ENCODE measurements around the gene UBAP2L. TPM values are rescaled to one million over a fixed set of nuclear protein-coding genes. Genes with fewer than 3 reads are reported as not detected.

Gene UBAP2L
- total RNA-seq, 3 donors from 2014 or later = 92.7 to 119 (median 99.3) TPM

DNA sequence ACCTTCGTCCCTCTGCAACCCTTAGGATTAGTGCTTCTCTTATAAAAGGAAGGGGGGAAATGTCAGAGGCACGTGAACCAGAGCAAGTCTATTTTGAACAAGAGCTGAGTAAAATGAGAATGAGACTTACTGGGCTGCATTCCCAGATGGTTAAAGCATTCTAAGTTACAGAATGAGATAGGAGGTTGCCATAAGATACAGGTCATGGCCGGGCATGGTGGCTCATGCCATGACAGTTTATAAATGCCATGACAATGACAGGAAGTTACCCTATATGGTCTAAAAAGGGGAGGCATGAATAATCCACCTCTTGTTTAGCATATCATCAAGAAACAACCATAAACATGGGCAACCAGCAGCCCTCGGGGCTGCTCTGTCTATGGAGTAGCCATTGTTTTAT, 97.6 kb downstream of the UBAP2L start:
- ATAC-seq (no peak), DNase-seq (no peak)
- intact Hi-C loops (cut with DNase I, micrococcal nuclease) = no loop called here
- Histone ChIP-seq H3K9me3 (peaks cover 7% of the 10 kb centered on the region), H3K36me3 (ENCODE audit: low read depth) (no peaks in the 10 kb centered on the region), H3K4me3 (no peak overlapping the region), H3K4me1 (ENCODE audit: low read depth) (no peaks in the 10 kb centered on the region)
- no peak for TF ChIP-seq CTCF (IDR thresholded peaks at IDR 0.05)

Small RNAs within 50 kb of the gene (microRNA-seq; reads per million reads assigned to microRNA genes)
- gene MIR190B = 10.9 reads per million, percentile 35 among the genes with 10 or more reads in this experiment

Other genes with a start within 250 kb of the UBAP2L start
- gene JTB, start 243.3 kb upstream of the UBAP2L start, total RNA-seq = 100 to 1,000 TPM; 119 to 153 (median 124) TPM
- gene RAB13, start 234.6 kb upstream of the UBAP2L start, total RNA-seq = 10 to 100 TPM; 55.4 to 82.5 (median 77.5) TPM
- 1,000 to 10,000 TPM; 1,116 to 1,231 (median 1,134) TPM for gene RPS27, start 230.2 kb upstream of the UBAP2L start, total RNA-seq
- gene NUP210L, start 65.9 kb upstream of the UBAP2L start, total RNA-seq = under 1 TPM in 1 of 3 donors, not detected in 2; 0.06 TPM
- gene TPM3, start 28.9 kb upstream of the UBAP2L start, total RNA-seq = 100 to 1,000 TPM; 260 to 585 (median 412) TPM
- gene CFAP141, start 14.6 kb upstream of the UBAP2L start, total RNA-seq = not detected
- 10 to 100 TPM; 60.8 to 66.3 (median 64.5) TPM for gene HAX1, start 51.7 kb downstream of the UBAP2L start, total RNA-seq
- not detected for gene AQP10, start 100.1 kb downstream of the UBAP2L start, total RNA-seq
- gene ATP8B2, start 104.6 kb downstream of the UBAP2L start, total RNA-seq = 10 to 100 TPM in 2 of 3 donors, 1 to 10 TPM in 1; 3.8 to 36.1 (median 16.1) TPM
- 10 to 100 TPM; 31.8 to 43.9 (median 42.5) TPM for gene IL6R, start 184.4 kb downstream of the UBAP2L start, total RNA-seq

Measured in mucosa of descending colon (tissue), 3 donors.